Measurements from ENCODE around the gene TECTA. TPM values are rescaled to one million over a fixed set of nuclear protein-coding genes. Genes with fewer than 3 reads are reported as not detected.

The TECTA gene
- total and polyA plus RNA-seq, 9 donors: 0.53 to 1.3 (median 0.97) TPM

DNA sequence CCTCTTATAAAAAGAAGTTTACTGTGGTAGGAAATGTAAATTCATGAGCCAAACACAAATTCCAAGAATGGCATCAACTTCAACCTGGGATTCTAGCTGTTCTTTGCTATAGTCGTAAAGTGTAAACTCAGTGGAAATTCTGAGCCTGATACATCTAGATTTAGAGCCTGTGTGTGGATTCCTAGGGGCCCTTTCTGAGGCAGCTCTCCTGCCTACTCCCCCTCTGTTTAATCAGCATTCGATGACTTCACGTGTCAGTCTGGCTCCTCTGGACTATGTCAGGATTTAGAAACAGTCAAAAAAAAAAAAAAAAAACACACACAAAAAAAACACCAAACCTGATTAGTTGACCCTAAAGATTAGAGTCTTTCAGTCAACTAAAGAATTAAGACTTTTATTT lies 98.5 kb downstream of the TECTA start:
- Histone ChIP-seq H3K36me3 (no peaks in the 10 kb centered on the region), H3K27me3 (no peaks in the 10 kb centered on the region), H3K4me1 (ENCODE audit: insufficient read depth) (no peaks in the 10 kb centered on the region), H3K27ac (no peak overlapping the region), H3K4me3 (no peak overlapping the region), H3K9me3 (no peaks in the 10 kb centered on the region)
- WGBS, 3 donors: 34 to 37% (median 37%) methylated on average over 3 of the region's 3 CpGs
- intact Hi-C loops (cut with DNase I): loop anchor here in 3 of 4 donors (10.0 kb wide), 1 partner anchor 685 kb away; the partner anchor contains the start of gene GRIK4 (in 3 of the 3)
- no peak for DNase-seq
- TF ChIP-seq POLR2A (IDR thresholded peaks at IDR 0.05) (no peak), EP300 (IDR thresholded peaks at IDR 0.05) (no peak)
- TF ChIP-seq, protein P1, sequence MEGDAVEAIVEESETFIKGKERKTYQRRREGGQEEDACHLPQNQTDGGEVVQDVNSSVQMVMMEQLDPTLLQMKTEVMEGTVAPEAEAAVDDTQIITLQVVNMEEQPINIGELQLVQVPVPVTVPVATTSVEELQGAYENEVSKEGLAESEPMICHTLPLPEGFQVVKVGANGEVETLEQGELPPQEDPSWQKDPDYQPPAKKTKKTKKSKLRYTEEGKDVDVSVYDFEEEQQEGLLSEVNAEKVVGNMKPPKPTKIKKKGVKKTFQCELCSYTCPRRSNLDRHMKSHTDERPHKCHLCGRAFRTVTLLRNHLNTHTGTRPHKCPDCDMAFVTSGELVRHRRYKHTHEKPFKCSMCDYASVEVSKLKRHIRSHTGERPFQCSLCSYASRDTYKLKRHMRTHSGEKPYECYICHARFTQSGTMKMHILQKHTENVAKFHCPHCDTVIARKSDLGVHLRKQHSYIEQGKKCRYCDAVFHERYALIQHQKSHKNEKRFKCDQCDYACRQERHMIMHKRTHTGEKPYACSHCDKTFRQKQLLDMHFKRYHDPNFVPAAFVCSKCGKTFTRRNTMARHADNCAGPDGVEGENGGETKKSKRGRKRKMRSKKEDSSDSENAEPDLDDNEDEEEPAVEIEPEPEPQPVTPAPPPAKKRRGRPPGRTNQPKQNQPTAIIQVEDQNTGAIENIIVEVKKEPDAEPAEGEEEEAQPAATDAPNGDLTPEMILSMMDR (IDR thresholded peaks at IDR 0.05): no peak

DNA sequence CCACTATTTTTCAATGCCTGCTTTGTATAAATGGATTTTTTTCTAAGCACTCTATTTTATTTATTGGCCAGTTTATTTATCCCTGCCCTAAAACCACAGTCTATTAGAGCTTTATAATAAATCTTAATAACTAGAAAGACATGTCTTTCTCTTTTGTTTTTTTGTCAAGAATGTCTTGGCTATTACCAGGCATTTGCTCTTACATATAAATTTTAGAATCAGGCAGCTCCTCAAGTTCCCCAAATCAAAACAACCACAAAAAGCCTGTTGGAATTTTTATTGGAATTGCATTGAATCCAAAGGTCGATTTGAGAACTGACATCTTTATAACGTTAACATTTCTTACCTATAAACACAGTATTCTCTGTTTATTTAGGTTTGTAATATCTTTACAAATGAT lies 105.8 kb downstream of the TECTA start:
- intact Hi-C loops (cut with DNase I): no loop called here
- DNase-seq: no peak
- TF ChIP-seq, protein P1 (IDR thresholded peaks at IDR 0.05): no peak
- TF ChIP-seq EP300 (IDR thresholded peaks at IDR 0.05): no peak
- TF ChIP-seq POLR2A (IDR thresholded peaks at IDR 0.05): no peak
- Histone ChIP-seq H3K27me3 (no peaks in the 10 kb centered on the region), H3K9me3 (no peaks in the 10 kb centered on the region), H3K4me1 (ENCODE audit: insufficient read depth) (no peaks in the 10 kb centered on the region), H3K36me3 (no peaks in the 10 kb centered on the region), H3K4me3 (no peak overlapping the region), H3K27ac (no peak overlapping the region)
- 5% methylated on average over 2 of the region's 2 CpGs for WGBS, 3 donors

- Histone ChIP-seq H3K36me3 (no peaks in the 10 kb centered on the region), H3K27ac (no peak overlapping the region), H3K9me3 (no peaks in the 10 kb centered on the region), H3K4me1 (ENCODE audit: insufficient read depth) (no peaks in the 10 kb centered on the region), H3K27me3 (no peaks in the 10 kb centered on the region), H3K4me3 (no peak overlapping the region)
- intact Hi-C loops (cut with DNase I): no loop called here
- DNase-seq: no peak
- no peak for TF ChIP-seq POLR2A (IDR thresholded peaks at IDR 0.05)
- TF ChIP-seq, protein P1 (IDR thresholded peaks at IDR 0.05): no peak
- no peak for TF ChIP-seq EP300 (IDR thresholded peaks at IDR 0.05)
Observed at GRCh38 chr11:121207485-121208115, 106.6 kb downstream of the TECTA start.

DNA sequence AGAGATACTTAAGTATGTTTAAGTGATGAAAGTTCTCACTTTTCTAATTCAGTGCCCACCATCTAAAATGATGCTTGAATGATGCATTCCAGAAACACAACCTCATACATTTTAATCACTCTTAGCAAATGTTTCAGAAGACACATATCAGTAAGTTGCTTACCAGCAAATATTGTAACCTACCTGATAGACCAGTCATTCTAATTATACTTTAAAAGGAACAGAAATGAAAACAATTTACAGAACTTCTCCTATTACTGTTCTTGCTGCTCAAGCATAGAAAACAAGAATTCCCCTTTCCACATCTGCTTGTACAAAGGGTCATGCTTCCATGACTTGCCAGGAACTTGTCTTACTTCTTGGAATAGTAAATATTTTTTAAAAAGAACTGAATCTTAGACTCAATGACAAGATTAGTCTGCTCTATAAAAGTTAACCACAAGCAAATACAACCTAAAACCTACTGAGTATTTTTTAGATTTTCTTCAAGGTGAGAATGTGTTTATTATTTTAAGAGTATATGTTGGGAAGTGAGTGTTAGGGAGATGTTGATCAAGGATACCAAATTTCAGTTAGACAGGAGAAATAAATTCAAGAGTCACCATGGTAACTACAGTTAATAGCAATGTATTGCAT lies 109.5 kb downstream of the TECTA start:
- Histone ChIP-seq H3K9me3 (no peaks in the 10 kb centered on the region), H3K27ac (no peak overlapping the region), H3K36me3 (no peaks in the 10 kb centered on the region), H3K27me3 (no peaks in the 10 kb centered on the region), H3K4me3 (no peak overlapping the region), H3K4me1 (ENCODE audit: insufficient read depth) (no peaks in the 10 kb centered on the region)
- no peak for DNase-seq
- TF ChIP-seq, protein P1 (IDR thresholded peaks at IDR 0.05): no peak
- no peak for TF ChIP-seq POLR2A (IDR thresholded peaks at IDR 0.05)
- TF ChIP-seq EP300 (IDR thresholded peaks at IDR 0.05): no peak
- intact Hi-C loops (cut with DNase I): no loop called here
